ENCODE results near the gene SPOP. TPM values are rescaled to one million over a fixed set of nuclear protein-coding genes. Genes with fewer than 3 reads are reported as not detected.

The SPOP gene
- total and polyA plus RNA-seq, 9 of the 15 experiments (the other 6 are each of a cell fraction or from before 2014, with no cell fraction given), result 34.2 to 65.9 (median 39.7) TPM

DNA sequence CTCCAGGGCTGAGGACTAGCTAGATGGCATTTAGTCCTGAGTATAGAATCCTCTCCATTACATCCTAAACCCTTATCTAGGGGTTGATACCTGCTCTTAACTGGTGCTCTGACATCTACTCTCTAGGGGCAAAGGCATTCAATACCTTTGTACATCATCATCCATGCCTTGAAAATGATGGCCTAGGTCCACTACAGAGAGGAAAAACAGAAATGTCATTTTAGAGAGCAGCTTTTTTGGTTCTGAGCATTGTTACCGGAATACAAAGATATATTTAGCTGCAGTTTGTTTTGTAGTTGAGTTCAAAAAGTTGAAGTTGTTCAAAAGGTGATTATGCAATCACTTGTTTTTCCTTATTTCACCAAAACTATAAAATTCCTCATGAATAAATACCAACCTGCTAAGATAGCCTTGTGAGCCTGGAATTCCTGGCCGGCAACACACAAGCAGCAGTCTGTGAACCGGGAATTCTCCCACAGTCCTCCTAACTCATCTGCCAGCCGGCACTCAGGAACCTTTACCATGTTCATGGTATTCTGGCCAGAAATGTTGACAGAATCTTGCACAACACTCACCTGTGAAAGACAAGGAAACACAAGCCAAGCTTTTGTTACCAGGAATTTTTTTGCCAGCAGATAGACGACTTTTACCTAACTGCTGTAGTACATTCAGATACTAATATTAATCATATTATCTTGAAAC, 66.9 kb downstream of the SPOP start (continued):
- TF ChIP-seq, protein P1, sequence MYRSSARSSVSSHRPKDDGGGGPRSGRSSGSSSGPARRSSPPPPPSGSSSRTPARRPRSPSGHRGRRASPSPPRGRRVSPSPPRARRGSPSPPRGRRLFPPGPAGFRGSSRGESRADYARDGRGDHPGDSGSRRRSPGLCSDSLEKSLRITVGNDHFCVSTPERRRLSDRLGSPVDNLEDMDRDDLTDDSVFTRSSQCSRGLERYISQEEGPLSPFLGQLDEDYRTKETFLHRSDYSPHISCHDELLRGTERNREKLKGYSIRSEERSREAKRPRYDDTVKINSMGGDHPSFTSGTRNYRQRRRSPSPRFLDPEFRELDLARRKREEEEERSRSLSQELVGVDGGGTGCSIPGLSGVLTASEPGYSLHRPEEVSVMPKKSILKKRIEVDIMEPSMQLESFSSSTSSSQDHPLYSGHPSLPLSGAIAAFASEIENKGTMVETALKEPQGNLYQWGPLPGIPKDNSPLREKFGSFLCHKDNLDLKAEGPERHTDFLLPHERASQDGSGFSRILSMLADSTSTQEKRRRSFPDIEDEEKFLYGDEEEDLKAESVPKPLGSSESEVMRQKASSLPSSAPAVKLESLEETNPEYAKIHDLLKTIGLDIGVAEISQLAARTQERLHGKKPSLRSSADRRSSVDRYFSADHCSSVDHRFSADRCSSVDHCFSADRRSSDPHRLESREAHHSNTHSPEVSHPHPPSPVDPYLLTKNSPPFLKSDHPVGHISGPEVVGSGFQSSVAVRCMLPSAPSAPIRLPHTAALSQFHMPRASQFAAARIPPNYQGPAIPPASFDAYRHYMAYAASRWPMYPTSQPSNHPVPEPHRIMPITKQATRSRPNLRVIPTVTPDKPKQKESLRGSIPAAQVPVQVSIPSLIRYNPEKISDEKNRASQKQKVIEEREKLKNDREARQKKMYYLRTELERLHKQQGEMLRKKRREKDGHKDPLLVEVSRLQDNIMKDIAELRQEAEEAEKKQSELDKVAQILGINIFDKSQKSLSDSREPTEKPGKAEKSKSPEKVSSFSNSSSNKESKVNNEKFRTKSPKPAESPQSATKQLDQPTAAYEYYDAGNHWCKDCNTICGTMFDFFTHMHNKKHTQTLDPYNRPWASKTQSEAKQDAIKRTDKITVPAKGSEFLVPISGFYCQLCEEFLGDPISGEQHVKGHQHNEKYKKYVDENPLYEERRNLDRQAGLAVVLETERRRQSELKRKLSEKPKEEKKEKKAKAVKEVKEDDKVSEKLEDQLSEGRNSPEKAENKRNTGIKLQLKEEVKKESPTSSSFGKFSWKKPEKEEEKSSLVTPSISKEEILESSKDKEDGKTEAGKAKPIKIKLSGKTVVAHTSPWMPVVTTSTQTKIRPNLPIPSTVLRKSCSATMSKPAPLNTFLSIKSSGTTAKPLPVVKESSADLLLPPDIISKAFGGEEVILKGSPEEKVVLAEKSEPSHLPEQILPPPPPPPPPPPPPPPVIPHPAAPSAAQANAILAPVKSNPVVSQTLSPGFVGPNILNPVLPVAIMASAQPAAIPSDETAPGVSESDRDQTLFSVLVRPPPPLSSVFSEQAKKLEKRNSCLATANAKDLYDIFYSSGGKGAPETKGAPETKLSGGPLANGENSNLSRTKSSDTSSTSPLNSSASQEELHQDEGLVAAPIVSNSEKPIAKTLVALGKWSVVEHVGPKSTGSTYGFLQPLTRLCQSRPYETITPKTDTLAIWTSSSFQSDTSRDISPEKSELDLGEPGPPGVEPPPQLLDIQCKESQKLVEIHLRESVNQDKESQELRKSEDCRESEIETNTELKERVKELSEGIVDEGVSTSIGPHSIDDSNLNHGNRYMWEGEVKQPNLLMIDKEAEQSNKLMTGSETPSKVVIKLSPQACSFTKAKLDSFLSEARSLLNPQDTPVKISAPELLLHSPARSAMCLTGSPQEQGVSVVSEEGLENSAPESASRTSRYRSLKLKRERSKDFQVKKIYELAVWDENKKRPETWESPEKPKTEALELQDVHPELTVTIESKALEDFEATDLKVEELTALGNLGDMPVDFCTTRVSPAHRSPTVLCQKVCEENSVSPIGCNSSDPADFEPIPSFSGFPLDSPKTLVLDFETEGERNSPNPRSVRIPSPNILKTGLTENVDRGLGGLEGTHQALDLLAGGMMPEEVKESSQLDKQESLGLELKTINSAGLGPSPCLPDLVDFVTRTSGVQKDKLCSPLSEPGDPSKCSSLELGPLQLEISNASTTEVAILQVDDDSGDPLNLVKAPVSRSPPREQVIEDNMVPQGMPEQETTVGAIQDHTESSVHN (IDR thresholded peaks at IDR 0.05; ENCODE audit: borderline replicate concordance in 1 of 2, low read depth in 1 of 2), result no peak
- TF ChIP-seq NFXL1 (CRISPR knock-in tag; IDR thresholded peaks at IDR 0.05) (no peak), IRF2 (CRISPR knock-in tag; IDR thresholded peaks at IDR 0.05) (no peak), ZNF134 (CRISPR knock-in tag; conservative IDR thresholded peaks at IDR 0.05) (no peak)
